Raji (cell line): ENCODE data around the gene RBFOX2.

Source experiments
- POLR2A ChIP-seq: IDR thresholded peaks from 2 replicates; pipeline ENCODE4 v1.6.1; 2011; ENCODE audit warnings: low read depth, low read length, control low read depth; ENCODE audit not compliant: insufficient read depth

Gene RBFOX2

GRCh38 chr22:35995772-35996171, 32.9 kb downstream of the RBFOX2 start:
- TF ChIP-seq POLR2A: no peak

GRCh38 chr22:35995348-35995747, 33.3 kb downstream of the RBFOX2 start:
- no peak for TF ChIP-seq POLR2A

GRCh38 chr22:35993048-35993714, 35.4 kb downstream of the RBFOX2 start:
- no peak for TF ChIP-seq POLR2A

- TF ChIP-seq POLR2A: no peak
These were observed 37.5 kb downstream of the RBFOX2 start for GRCh38 chr22:35991168-35991567.

GRCh38 chr22:35988030-35988429, 40.6 kb downstream of the RBFOX2 start:
- no peak for TF ChIP-seq POLR2A

- TF ChIP-seq POLR2A: no peak
These were observed 41.1 kb downstream of the RBFOX2 start for GRCh38 chr22:35987487-35987886.

- TF ChIP-seq POLR2A: no peak
These were observed 42.5 kb downstream of the RBFOX2 start for GRCh38 chr22:35986088-35986487.

GRCh38 chr22:35985371-35985770, 43.3 kb downstream of the RBFOX2 start:
- no peak for TF ChIP-seq POLR2A

- TF ChIP-seq POLR2A: no peak
These were observed 44.1 kb downstream of the RBFOX2 start for GRCh38 chr22:35984183-35985175.

- no peak for TF ChIP-seq POLR2A
These were observed 46.7 kb downstream of the RBFOX2 start for GRCh38 chr22:35981900-35982299.

- no peak for TF ChIP-seq POLR2A
These were observed 49.7 kb downstream of the RBFOX2 start for GRCh38 chr22:35978889-35979288.

GRCh38 chr22:35978201-35978600, 50.4 kb downstream of the RBFOX2 start:
- no peak for TF ChIP-seq POLR2A

- TF ChIP-seq POLR2A: no peak
These were observed 51.5 kb downstream of the RBFOX2 start for GRCh38 chr22:35977136-35977535.

GRCh38 chr22:35973388-35973787, 55.2 kb downstream of the RBFOX2 start:
- TF ChIP-seq POLR2A: no peak

- TF ChIP-seq POLR2A: no peak
These were observed 56.1 kb downstream of the RBFOX2 start for GRCh38 chr22:35972559-35972958.

GRCh38 chr22:35971456-35972119, 57.0 kb downstream of the RBFOX2 start:
- TF ChIP-seq POLR2A: no peak
